Stomach smooth muscle (tissue), 2 donors: ENCODE data around the gene RNF144A.

Experiments used
- H3K27ac ChIP-seq: one replicate; pipeline ENCODE4 v1.7.0; 2013; ENCODE audit warnings: mild to moderate bottlenecking, low read length, inconsistent platforms
- H3K27me3 ChIP-seq, 2 donors: one replicate each; pipeline ENCODE4 v1.7.0; 2013; ENCODE audit warnings: low read length in 2 of 2; ENCODE audit not compliant: insufficient read depth in 2 of 2, control insufficient read depth in 1 of 2
- H3K36me3 ChIP-seq, 2 donors: one replicate each; pipeline ENCODE4 v1.7.0; 2013; ENCODE audit warnings: low read length in 2 of 2; ENCODE audit not compliant: control insufficient read depth in 2 of 2, insufficient read depth in 2 of 2
- H3K4me1 ChIP-seq: one replicate; pipeline ENCODE4 v1.7.0; 2013; ENCODE audit warnings: low read length; ENCODE audit not compliant: control insufficient read depth, insufficient read depth
- H3K4me3 ChIP-seq, 2 donors: one replicate each; pipeline ENCODE4 v1.7.0; 2013; ENCODE audit warnings: low read length in 2 of 2
- H3K9ac ChIP-seq, 2 donors: one replicate each; pipeline ENCODE4 v1.7.0; 2013; ENCODE audit warnings: low read length in 2 of 2, mild to moderate bottlenecking in 1 of 2
- H3K9me3 ChIP-seq, 2 donors: one replicate each; pipeline ENCODE4 v1.7.0; 2013; ENCODE audit warnings: low read length in 2 of 2; ENCODE audit not compliant: control insufficient read depth in 2 of 2
- donor health status: healthy.
- donor health status: Pancreatic carcinoma.

Gene RNF144A

DNA sequence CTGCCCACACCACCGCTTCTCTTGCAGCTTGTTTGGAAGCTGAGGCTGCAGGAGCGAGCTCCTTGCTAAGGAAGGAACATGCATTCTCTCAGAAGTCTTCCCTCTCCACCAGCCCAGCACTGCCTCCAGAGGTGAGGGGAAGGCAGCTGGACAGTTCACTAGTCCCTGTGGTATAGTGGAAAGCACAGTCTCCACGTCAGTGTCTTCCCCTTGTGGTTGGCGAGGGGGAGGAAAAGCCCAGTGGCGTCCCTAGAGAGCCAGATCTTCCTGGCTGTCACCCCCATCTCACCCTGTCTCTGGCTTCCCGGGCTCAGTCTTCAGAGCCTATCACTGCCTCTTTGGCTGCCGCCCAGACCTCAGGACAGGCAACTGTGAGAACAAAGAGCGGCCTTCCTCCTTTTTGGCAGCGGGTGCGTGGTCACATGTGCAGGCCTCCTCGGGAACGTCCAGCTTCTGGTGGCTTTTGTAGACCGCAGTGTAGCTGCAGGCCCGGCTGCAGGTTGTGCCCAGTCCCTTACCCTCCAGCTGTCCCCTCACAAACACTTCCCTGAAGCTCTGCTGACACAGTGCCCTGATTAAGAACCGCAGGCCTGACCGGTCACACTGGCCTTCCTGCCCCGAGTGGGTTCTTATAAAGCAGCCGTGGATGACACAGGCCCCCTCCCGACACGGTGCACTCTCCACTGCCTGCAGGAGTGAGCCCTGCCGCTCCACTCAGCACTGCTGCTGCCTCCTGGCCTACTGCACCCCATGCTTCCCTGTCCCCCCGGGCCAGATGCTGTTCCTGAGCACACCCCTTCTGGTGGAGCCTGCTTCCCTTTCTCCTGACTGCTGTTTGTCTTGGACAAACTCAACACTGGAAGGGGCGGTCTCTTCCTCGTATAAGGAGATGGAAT, 90.9 kb downstream of the RNF144A start:
- H3K36me3 ChIP-seq: no peaks in the 10 kb centered on the region
- H3K4me1 ChIP-seq: peaks cover 40% of the 10 kb centered on the region
- H3K9me3 ChIP-seq: no peaks in the 10 kb centered on the region
- H3K27me3 ChIP-seq: no peaks in the 10 kb centered on the region
- no peak overlapping the region for H3K9ac ChIP-seq
- peak overlapping the region; percentile 11 for H3K27ac ChIP-seq
- H3K4me3 ChIP-seq: peak overlapping the region in 1 of 2 donors; percentile 15

DNA sequence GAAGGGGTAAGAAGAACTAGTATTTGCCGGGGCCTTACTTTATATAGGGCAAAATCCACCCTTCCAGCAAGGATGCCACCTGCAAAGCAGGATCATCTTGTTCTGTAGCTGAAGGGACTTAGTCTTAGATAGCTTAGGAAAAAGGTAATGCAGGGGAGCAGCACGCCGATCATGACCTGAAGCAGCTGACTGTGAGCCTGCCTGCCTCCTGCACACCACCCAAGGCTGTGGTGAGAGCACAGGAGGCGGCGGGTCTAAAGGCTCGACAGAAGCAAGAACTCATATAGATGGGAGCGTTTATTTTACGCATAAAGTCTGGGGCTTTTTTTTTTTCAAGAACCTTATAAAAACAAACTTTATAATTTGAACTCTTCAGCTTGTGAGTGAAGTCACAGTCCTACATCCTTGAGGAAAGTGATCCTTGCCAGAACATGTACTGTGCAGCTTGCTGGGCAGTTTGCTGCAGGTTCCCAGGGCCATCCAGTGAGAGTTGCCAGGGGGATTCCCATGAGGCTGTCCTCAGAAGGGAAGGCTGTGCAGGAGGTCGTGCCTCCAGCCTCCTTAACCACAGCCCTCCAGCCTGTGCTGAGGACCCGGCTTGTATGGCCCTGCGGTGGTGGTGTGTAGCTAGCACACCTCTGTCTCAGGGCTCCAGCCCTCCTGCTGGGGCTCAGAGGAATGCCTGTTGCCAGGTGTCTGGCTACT, 92.1 kb downstream of the RNF144A start:
- H3K9ac ChIP-seq: no peak overlapping the region

DNA sequence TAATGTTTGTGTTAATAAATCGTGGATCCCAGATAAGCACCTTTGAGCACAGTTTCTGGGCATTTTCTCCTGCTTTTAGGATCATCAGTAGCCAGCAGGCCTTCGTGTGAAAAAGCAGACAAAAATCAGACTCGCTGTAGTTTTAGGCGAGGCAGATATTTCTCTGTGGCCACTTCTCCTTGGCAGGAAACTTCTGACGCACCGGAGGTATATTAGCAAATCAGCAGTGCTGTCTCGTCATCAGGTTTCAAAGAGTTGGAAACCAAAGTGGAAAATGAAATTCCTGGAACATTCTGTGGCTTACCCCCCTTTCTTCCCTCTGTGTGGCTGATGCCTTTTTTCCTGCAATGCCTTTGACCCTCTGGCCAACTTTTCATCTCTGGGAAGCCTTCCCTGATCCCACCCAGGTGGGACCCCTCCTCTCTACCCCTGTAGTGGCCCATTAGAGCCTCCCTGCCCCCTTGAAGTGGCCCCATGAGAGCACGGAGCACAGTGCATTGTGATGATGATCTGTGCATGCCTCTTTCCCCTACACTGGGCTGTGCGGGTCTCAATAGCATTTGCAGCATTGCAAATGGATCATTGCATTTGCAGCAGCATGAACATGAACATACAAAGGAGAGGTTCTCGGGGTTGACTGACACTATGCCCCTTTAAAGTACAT, 93.3 kb downstream of the RNF144A start:
- peaks cover 52% of the 10 kb centered on the region for H3K4me1 ChIP-seq
- no peaks in the 10 kb centered on the region for H3K27me3 ChIP-seq
- no peaks in the 10 kb centered on the region for H3K9me3 ChIP-seq
- no peaks in the 10 kb centered on the region for H3K36me3 ChIP-seq
- no peak overlapping the region for H3K9ac ChIP-seq
- peak overlapping the region in 1 of 2 donors; percentile 22 for H3K4me3 ChIP-seq
- H3K27ac ChIP-seq: peak overlapping the region; percentile 62

More for the DNA sequence above, 92.1 kb downstream of the RNF144A start:
- Histone ChIP-seq H3K36me3 (no peaks in the 10 kb centered on the region), H3K9me3 (no peaks in the 10 kb centered on the region), H3K27me3 (no peaks in the 10 kb centered on the region), H3K4me3 (no peak overlapping the region), H3K27ac (peak overlapping the region; percentile 62), H3K4me1 (peaks cover 47% of the 10 kb centered on the region)

DNA sequence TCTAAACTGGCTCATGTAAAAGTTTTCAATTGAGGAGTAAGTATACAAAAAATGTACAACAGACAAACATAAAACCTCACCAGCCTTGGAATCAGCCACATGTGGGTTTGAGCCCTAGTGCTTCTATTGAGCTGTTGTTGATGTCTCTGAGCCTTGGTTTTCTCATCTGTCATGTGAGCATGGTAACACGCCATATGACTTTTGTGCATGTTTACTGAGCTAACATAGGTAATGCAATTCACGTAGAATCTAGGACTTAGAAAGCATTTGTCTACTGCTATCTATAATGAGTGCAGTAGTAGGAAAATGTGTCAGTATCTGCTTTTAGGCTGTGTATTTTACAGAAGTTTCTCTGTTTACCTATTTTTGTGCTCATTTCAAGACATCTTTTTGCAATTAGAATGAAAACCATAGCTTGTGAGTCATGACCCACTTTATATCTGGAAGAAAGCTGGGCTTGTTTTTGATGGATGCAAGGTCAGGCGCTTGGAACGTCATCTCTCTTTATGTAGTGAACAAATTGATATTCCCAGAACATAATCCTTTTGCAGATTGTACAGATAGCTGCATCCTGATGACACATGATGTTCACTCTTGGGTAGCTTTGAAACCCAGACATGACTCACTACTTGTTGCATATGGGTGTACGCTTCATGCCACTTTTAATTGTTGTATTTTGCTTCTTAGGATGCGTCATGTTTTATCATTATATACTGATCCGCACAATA, 94.3 kb downstream of the RNF144A start:
- Histone ChIP-seq H3K36me3 (no peaks in the 10 kb centered on the region), H3K27ac (no peak overlapping the region), H3K27me3 (no peaks in the 10 kb centered on the region), H3K4me1 (peaks cover 52% of the 10 kb centered on the region), H3K9me3 (no peaks in the 10 kb centered on the region), H3K4me3 (no peak overlapping the region), H3K9ac (no peak overlapping the region)

DNA sequence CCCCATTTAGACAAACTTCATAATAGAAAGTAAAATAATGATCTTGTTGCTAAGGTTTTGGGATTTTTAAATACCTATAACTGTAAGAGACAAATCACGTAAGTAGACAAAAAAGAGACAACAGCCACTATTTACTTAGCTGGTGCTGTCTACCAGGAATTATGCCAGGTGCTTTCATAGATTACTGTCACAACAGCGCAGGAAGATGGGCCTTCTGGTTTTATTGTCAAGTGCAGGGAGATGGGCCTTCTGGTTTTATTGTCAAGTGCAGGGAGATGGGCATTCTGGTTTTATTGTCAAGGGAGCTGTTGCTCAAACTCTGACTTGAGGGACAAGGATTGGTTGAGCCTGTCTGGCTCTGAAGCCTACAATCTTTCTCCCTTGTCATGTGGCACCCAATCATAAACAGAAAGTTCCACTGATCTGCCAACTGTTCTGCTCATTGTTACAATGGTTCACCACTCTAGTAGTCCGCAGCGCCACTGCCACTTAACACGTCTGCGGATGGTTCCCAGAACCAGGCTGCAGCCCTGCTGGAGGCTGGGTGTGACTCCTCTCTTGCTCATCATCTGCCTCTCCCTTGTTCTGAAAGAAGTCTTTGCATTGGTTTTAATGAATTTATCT, 95.0 kb downstream of the RNF144A start:
- Histone ChIP-seq H3K4me1 (peaks cover 57% of the 10 kb centered on the region), H3K36me3 (no peaks in the 10 kb centered on the region), H3K27ac (no peak overlapping the region), H3K27me3 (no peaks in the 10 kb centered on the region), H3K9ac (no peak overlapping the region), H3K9me3 (no peaks in the 10 kb centered on the region), H3K4me3 (no peak overlapping the region)

DNA sequence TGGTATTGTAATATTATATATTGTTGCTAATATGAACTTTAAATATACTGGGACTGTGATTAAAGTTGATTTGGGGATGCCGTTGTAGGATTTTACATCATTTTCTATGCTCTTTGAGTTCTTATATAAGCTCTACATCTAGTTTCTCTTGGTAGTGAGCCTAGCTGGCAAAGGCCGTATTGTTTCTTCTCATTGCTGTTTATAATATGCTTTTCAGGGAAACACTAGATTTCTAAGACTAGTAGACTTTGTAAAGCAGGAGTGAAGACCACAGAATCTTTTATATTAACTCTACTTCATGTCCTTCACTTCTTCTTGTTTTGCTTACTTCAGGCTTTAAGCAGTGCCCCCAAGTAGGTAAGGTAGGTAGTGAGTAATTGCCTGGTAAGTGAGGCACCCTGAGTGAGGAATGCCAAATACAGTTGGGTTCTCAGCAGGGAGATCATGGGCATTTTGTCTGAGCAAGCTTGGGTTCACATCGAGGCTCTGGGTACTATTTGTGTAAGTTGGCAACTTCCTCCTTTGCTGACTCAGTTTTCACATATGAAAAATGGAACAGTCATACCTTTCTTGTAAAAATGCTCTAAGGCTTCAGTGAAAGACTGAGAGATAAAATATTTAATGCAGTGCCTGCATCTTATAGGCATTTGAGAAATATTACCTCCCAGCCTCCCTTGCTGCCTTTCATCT, 96.4 kb downstream of the RNF144A start:
- H3K4me1 ChIP-seq: peaks cover 53% of the 10 kb centered on the region
- no peak overlapping the region for H3K27ac ChIP-seq
- no peaks in the 10 kb centered on the region for H3K27me3 ChIP-seq
- no peak overlapping the region for H3K9ac ChIP-seq
- H3K36me3 ChIP-seq: no peaks in the 10 kb centered on the region
- H3K9me3 ChIP-seq: no peaks in the 10 kb centered on the region
- no peak overlapping the region for H3K4me3 ChIP-seq

DNA sequence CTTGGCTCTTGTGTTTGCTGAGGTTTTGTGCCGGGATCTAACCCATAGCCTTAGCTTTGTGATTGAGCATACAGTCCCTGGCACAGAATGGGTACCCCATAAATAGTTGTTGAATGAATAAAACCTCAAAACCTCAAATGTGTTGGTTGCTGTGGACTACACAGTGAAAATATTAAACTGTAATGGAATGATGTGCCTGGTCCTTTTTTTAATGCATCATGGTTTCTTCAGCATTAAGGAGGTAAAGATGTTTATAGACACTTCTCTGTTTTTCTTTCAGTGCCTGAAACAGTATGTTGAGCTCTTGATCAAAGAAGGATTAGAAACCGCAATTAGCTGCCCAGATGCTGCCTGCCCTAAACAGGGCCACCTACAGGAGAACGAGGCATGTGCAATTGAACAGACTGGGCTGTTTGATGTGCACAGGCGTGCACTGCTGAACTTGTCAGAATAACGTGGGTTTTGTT, 97.0 kb downstream of the RNF144A start:
- no peaks in the 10 kb centered on the region for H3K9me3 ChIP-seq
- no peak overlapping the region for H3K27ac ChIP-seq
- H3K4me3 ChIP-seq: no peak overlapping the region
- peaks cover 53% of the 10 kb centered on the region for H3K4me1 ChIP-seq
- H3K9ac ChIP-seq: no peak overlapping the region
- no peaks in the 10 kb centered on the region for H3K27me3 ChIP-seq
- H3K36me3 ChIP-seq: no peaks in the 10 kb centered on the region

DNA sequence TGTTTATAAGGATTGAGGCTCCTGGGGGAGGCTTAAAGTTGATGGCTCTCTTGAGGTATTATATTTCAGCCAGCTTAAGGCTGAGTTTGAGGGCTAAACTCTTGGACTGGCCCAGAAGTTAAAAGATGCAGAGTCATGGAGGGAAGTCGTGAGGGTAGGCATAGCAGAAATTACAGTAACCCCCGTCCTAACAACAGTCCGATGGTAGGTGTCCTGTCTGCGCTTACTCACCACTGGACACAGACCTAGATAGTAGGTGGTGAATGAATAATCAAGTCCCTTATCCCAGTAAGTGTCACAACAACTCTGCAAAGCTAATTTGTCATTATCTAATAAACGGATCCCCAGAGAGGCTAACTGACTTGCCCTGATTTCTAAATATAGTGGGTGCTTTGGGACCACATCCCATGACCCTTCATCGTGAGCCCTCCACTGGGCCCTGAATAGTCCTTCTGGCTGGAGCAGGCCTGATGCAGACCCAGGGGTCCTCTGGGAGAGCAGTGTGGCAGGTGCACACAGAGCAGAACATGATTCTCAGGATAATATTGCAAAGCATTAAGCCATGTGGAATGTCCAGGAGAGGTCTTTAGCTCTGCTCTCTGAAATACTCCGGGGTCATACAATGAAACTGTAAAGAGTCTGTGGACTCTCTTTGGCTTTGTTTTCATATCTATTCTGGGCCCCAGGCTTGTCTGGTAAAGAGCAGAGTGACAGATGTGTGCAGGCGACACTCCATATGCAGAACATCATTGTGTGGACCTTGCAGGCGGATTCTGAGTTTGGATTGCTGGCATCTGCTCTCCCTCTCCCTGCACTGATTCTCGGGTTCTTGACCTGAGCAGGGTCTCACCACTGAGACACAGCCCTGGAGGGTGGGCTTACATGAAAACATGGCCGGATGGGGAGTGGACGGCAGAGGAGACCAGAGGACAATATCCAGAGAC, 98.1 kb downstream of the RNF144A start:
- Histone ChIP-seq H3K4me3 (peak overlapping the region in 1 of 2 donors; percentile 35), H3K27ac (no peak overlapping the region), H3K4me1 (peaks cover 43% of the 10 kb centered on the region), H3K27me3 (no peaks in the 10 kb centered on the region), H3K36me3 (no peaks in the 10 kb centered on the region), H3K9me3 (no peaks in the 10 kb centered on the region), H3K9ac (no peak overlapping the region)

DNA sequence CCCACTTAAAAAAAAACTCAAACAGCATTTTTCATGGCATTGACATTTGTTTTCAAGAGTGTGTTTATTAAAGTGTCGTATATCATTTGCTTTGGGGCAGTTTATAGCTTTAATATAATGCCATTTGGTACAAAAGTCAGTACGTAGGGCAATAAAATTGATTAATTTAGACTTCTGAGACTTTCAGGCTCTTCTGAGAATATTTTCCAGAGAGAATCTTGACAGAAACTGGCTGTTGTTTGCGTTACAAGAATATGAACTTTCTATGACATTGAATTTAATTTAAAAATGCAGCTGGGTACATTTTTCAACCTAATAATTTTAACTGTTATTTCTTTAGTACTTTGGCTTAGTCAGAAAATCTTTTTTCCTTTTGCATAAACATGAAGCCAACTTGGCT, 98.9 kb downstream of the RNF144A start:
- Histone ChIP-seq H3K9ac (no peak overlapping the region), H3K27ac (no peak overlapping the region), H3K36me3 (no peaks in the 10 kb centered on the region), H3K27me3 (no peaks in the 10 kb centered on the region), H3K9me3 (no peaks in the 10 kb centered on the region), H3K4me1 (peaks cover 37% of the 10 kb centered on the region), H3K4me3 (no peak overlapping the region)
